ENCODE data around the gene KATNB1. TPM values are rescaled to one million over a fixed set of nuclear protein-coding genes. Genes with fewer than 3 reads are reported as not detected.
A peak's percentile ranks its signal among the peaks of the same experiment; 100 is the strongest.

The KATNB1 gene
- 50.2 and 50.3 TPM in 2 replicates for total RNA-seq (2021; fragmentation: NEBNext Ultra II Directional; extraction: Animal tissue kit (Norgen Biotek cat#: 25700))
- 60.4 and 88.4 TPM in 2 replicates for polyA plus RNA-seq (2011; rRNA removed)
- polyA plus RNA-seq (2011; cell fraction: cytosol; rRNA removed): 55.3 TPM
- polyA plus RNA-seq (2011; cell fraction: nucleus; rRNA removed): 166 TPM
- polyA plus RNA-seq (2012, experiment 1 of 2): 25.0 to 47.4 TPM (median 43.4 TPM) in 4 replicates
- polyA plus RNA-seq (2012, experiment 2 of 2): 48.3 TPM
- polyA plus RNA-seq (2013, experiment 1 of 2): 31.0 TPM
- 28.8 TPM for polyA plus RNA-seq (2013, experiment 2 of 2)
- polyA minus RNA-seq (2011; rRNA and poly(A)+ RNA removed): 31.8 and 43.0 TPM in 2 replicates
- 29.9 TPM for polyA minus RNA-seq (2011; cell fraction: cytosol; rRNA and poly(A)+ RNA removed)
- polyA minus RNA-seq (2011; cell fraction: nucleus; rRNA and poly(A)+ RNA removed): 42.7 TPM
- long read RNA-seq, experiment 1, partial matches to known transcripts: 34 of 48 reads
- long read RNA-seq, experiment 1, other reads (novel, unspliced or antisense): 14 of 48 reads
- long read RNA-seq, experiment 2, transcript KATNB1-201 (20 exons, 2,664 nt): major isoform, 10 of 16 reads
- long read RNA-seq, experiment 2, partial matches to known transcripts: 2 of 16 reads
- long read RNA-seq, experiment 2, other reads (novel, unspliced or antisense): 4 of 16 reads

- Histone ChIP-seq H3K9me3 (ENCODE audit: insufficient read depth in 2 of 2, low read depth in 1 of 2, low read length in 1 of 2) (no peaks in the 10 kb centered on the region; a peak in 1 of 4 replicates), H2BK120ac (replicated peaks; ENCODE audit: low read depth, low read length) (no peak within 1 kb of the TSS), H4K5ac (ENCODE audit: insufficient read length, low read depth, low read length) (peak within 1 kb of the TSS; percentile 31), H3K9ac (replicated peaks in 1 of 4; ENCODE audit: extremely low read depth in 1 of 4, low read depth in 3 of 4, low read length in 3 of 4) (peak within 1 kb of the TSS; percentile 46 to 98 (median 90)), H2BK20ac (ENCODE audit: low read length) (no peak within 1 kb of the TSS), H4K20me1 (replicated peaks in 1 of 2; ENCODE audit: control insufficient read depth in 1 of 2, insufficient read depth in 2 of 2, low read length in 2 of 2) (peaks cover 0 to 4% of the 10 kb centered on the region in 2 experiments), H2AFZ (ENCODE audit: low read length) (no peak within 1 kb of the TSS; the same call in 1 of the 2 replicates), H2BK15ac (ENCODE audit: low read length) (no peak within 1 kb of the TSS), H3K14ac (ENCODE audit: insufficient read length) (no peak within 1 kb of the TSS), H4K8ac (ENCODE audit: extremely low read depth, insufficient read depth, low read length) (peak within 1 kb of the TSS; percentile 93), H4K91ac (replicated peaks; ENCODE audit: insufficient read length, low read length) (no peak within 1 kb of the TSS), H2BK5ac (ENCODE audit: low read depth, low read length) (peak within 1 kb of the TSS; percentile 90), H2AK5ac (ENCODE audit: low read depth, low read length) (0 out of 2 replicates have a peak within 1 kb of the TSS, but pooled peaks have one; percentile 53), H3K23ac (ENCODE audit: insufficient read length) (no peak within 1 kb of the TSS), H3K23me2 (ENCODE audit: low read depth, low read length) (peaks cover 13% of the 10 kb centered on the region; the same call in 1 of the 2 replicates), H3K4me3 (ENCODE audit: extremely low read depth in 1 of 4, insufficient read depth in 2 of 4, low read depth in 3 of 4, low read length in 4 of 4) (peak within 1 kb of the TSS; percentile 73 to 93 (median 86)), H3K36me3 (ENCODE audit: control insufficient read depth in 2 of 4, insufficient read depth in 4 of 4, low read length in 3 of 4) (peaks cover 0 to 5% (median 0%) of the 10 kb centered on the region in 4 experiments; a peak in 3 of 8 replicates), H3K4me1 (replicated peaks in 1 of 4; ENCODE audit: control insufficient read depth in 3 of 4, insufficient read depth in 4 of 4, low read length in 3 of 4) (peaks cover 0 to 15% (median 4%) of the 10 kb centered on the region in 4 experiments; a peak in 6 of 7 replicates), H3K27me3 (replicated peaks in 1 of 4; ENCODE audit: control insufficient read depth in 3 of 4, extremely low read depth in 1 of 4, insufficient read depth in 3 of 4, low read length in 3 of 4) (no peaks in the 10 kb centered on the region; a peak in 1 of 7 replicates), H3K79me1 (ENCODE audit: low read depth, low read length) (no peaks in the 10 kb centered on the region), H3K27ac (ENCODE audit: low read depth, low read length) (peak within 1 kb of the TSS; percentile 89), H3K4ac (replicated peaks; ENCODE audit: insufficient read length, low read depth, low read length) (peak within 1 kb of the TSS; percentile 36), H3K4me2 (ENCODE audit: insufficient read depth in 1 of 2, low read depth in 2 of 2, low read length in 2 of 2) (peak within 1 kb of the TSS; percentile 78 to 95), H3K18ac (ENCODE audit: extremely low read depth, low read length) (peak within 1 kb of the TSS; percentile 85), H3K79me2 (ENCODE audit: control insufficient read depth in 1 of 2, insufficient read depth in 2 of 2, low read length in 2 of 2) (no peaks in the 10 kb centered on the region; a peak in 1 of 4 replicates), H2BK12ac (ENCODE audit: low read depth, low read length) (peak within 1 kb of the TSS; percentile 39; the same call in 1 of the 2 replicates), H3K56ac (replicated peaks; ENCODE audit: insufficient read length, low read depth, low read length) (peak within 1 kb of the TSS; percentile 62)
- ChIA-PET POLR2A (ENCODE audit: partially characterized antibody) (interaction anchor here (0.6 to 4.2 kb wide), 31 partner anchors 10 to 799 kb away, joined by 3 to 22 read pairs (median 4); partner anchors contain the start of genes ADGRG3, CCDC102A, MMP15 and USB1), CTCF (ENCODE audit: partially characterized antibody) (interaction anchor here (0.5 to 2.8 kb wide), 24 partner anchors 9 to 287 kb away, joined by 3 to 24 read pairs (median 3); partner anchors contain the start of gene KIFC3)
- FAIRE-seq (no peak), DNase-seq (ENCODE audit: low read depth in 1 of 2, low spot score in 2 of 2) (no peak)
- 7% methylated on average over 19 of the region's 35 CpGs; no CpG with 5 or more reads in 1 of the 2 experiments for WGBS, 2 experiments (ENCODE audit: extremely low coverage in 1 of 2, insufficient coverage in 1 of 2, insufficient read length in 1 of 2, insufficient replicate concordance in 2 of 2, low coverage in 1 of 2, low lambda C conversion rate in 2 of 2, missing lambda C conversion rate in 1 of 2)
- TF ChIP-seq SUZ12 (IDR thresholded peaks at IDR 0.05; ENCODE audit: low read length) (no peak), TBP (IDR thresholded peaks at IDR 0.05; ENCODE audit: low read depth, low read length) (no peak), SIX5 (IDR thresholded peaks at IDR 0.05; ENCODE audit: low read depth, low read length) (no peak), EZH2 (IDR thresholded peaks at IDR 0.05; ENCODE audit: low read depth, low read length, severe bottlenecking) (no peak), GABPA (IDR thresholded peaks at IDR 0.05; ENCODE audit: borderline replicate concordance, insufficient read depth, low read length) (no peak), HDAC6 (IDR thresholded peaks at IDR 0.05; ENCODE audit: low read depth, low read length) (no peak), ZNF274 (IDR thresholded peaks at IDR 0.05; ENCODE audit: borderline replicate concordance, extremely low read depth, low read length) (no peak), SP2 (IDR thresholded peaks at IDR 0.05; ENCODE audit: low read length) (no peak), TAF7 (optimal IDR thresholded peaks at IDR 0.05; ENCODE audit: borderline replicate concordance, low read depth, low read length) (no peak)
Measured at GRCh38 chr16:57735755-57736418, at the start of gene KATNB1. KATNB1 (plus strand) TSS chr16:57735770; CDS start chr16:57737244, 1,474 bp downstream.

Measured in H1 (cell line).